ENCODE results near the gene FBXW4.
A peak's percentile ranks its signal among the peaks of the same experiment; 100 is the strongest.
"Not testable (repeated sequence)": the region's sequence is repeated elsewhere in the genome, so short reads cannot be mapped to it uniquely, and the experiment has no call there.

Gene FBXW4

GRCh38 chr10:101601541-101601940 is 93.4 kb downstream of the FBXW4 start:
- no peaks in the 10 kb centered on the region for H3K4me1 Mint-ChIP-seq
- H3K36me3 Mint-ChIP-seq = peaks cover 1% of the 10 kb centered on the region
- no peaks in the 10 kb centered on the region for H3K27me3 Mint-ChIP-seq
- H3K9me3 Mint-ChIP-seq = no peaks in the 10 kb centered on the region
- H3K4me3 Mint-ChIP-seq = no peak overlapping the region
- no peak overlapping the region for H3K27ac Mint-ChIP-seq

DNA sequence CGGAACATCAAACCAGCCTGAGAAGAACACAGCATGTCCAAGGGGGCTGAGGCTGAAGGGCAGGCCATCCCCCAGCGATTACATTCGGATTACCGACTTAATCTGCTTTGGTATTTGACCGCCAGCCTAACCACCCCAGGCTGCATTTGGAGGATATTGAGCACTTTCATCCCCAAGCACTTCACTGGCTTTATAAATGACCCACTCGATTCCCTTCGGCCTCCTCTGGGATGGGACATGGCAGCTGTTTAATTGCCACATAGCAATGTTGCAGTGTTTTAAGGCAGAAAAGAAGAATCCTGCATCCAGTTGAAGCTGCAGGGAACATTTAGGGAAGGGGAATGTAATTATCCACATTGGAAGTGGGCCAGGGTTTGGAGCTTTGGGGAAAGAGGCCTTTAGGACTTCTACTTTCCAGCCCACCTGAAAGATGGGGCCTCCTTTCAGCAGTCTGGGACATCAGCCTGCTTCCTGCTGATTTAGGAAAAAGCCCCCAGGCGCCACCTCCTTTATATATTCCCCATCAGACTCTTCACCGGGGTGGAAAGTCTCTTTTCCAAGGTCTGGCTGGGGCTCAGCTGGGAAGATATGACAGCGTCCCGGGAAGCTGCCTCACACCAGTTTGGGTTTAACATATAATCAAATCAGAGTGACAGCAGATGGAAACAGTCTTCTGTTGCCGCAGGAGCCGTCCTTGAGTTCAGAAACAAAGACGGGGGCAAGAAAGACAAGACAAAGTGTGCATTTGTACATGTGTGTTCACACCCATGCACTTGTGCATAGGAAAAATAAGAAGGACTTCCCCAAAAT is 97.7 kb downstream of the FBXW4 start:
- no peaks in the 10 kb centered on the region for H3K4me1 Mint-ChIP-seq
- H3K27me3 Mint-ChIP-seq = no peaks in the 10 kb centered on the region
- H3K4me3 Mint-ChIP-seq = no peak overlapping the region
- no peaks in the 10 kb centered on the region for H3K9me3 Mint-ChIP-seq
- H3K27ac Mint-ChIP-seq = no peak overlapping the region
- no peaks in the 10 kb centered on the region for H3K36me3 Mint-ChIP-seq

DNA sequence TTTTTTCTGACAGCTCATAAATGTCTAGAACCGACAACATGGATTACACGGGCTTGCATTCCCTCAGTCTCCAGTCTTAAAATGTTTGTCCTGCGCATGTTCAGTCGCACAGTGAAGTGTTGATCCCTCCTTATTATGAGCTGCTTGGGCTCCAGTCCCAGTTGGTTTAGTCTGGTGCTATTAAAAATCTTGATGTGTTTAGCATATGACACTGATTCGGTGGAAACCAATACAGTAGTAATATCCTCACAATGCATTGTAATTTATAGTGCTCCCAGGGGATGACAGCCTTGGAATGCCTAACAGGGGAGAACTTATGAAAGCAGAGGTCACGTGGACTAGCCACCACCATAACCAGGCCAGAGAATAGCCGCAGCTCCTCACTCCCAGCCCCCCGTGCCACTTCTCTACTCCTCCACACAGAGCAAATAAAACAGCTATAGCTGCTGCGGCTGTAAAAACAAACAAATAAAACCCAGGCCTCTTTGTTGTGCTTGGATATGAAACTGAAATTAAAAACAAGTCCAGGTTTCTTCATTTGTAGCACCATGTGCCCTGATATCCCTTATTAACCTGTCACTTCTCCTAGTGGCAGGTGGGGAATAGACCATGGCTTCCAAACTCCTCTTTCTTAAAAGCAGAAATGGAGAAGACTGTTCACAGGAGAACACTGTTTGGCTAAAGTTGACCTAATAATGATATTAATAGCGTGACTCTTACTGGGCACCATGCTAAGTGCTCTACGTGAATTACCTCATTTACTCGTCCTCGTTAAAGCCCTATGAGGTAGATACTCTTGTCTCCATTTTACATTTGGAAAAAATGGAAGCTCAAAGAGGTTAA is 99.2 kb downstream of the FBXW4 start:
- Mint-ChIP-seq H3K27me3 (no peaks in the 10 kb centered on the region), H3K9me3 (no peaks in the 10 kb centered on the region), H3K27ac (no peak overlapping the region), H3K36me3 (no peaks in the 10 kb centered on the region), H3K4me1 (no peaks in the 10 kb centered on the region), H3K4me3 (no peak overlapping the region)

- H3K4me3 Mint-ChIP-seq, H3K9me3 Mint-ChIP-seq, H3K27me3 Mint-ChIP-seq, H3K4me1 Mint-ChIP-seq, H3K36me3 Mint-ChIP-seq, H3K27ac Mint-ChIP-seq: not testable (repeated sequence)
Observed at GRCh38 chr10:101593331-101593730, 101.6 kb downstream of the FBXW4 start.

DNA sequence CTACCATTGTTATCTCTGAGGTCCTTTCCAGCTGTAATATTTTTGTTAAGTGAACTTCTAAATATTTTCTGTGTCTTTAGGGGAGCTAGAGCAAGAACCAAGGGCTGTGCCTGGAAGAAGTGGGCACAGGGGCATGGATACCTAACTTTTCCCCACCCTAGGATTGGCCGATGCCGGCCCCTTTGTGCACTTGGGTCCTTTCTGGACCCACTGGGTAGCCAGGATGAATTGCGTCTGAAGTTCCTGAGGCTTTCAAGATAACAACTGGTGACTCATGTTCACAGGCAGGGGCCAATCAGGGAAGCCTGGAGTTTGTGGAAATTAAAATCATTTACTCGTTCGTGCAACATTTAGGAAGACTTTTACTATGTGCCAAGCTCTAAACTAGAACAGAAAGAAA is 106.1 kb downstream of the FBXW4 start:
- H3K9me3 Mint-ChIP-seq = no peaks in the 10 kb centered on the region
- no peaks in the 10 kb centered on the region for H3K27me3 Mint-ChIP-seq
- peaks cover 31% of the 10 kb centered on the region for H3K4me1 Mint-ChIP-seq
- no peaks in the 10 kb centered on the region for H3K36me3 Mint-ChIP-seq
- no peak overlapping the region for H3K27ac Mint-ChIP-seq
- H3K4me3 Mint-ChIP-seq = peak overlapping the region; percentile 95

GRCh38 chr10:101587725-101588653 is 107.0 kb downstream of the FBXW4 start, which contains the start of the genes DPCD and POLL:
Gene DPCD (plus strand): TSS chr10:101588321. CDS start chr10:101588337, 16 bp downstream.
Gene POLL (minus strand): TSS chr10:101588257. CDS start chr10:101587360, 897 bp downstream.
- Mint-ChIP-seq H3K27ac (peak within 1 kb of the TSS; percentile 89), H3K9me3 (no peaks in the 10 kb centered on the region), H3K36me3 (no peaks in the 10 kb centered on the region), H3K27me3 (no peaks in the 10 kb centered on the region), H3K4me1 (peaks cover 31% of the 10 kb centered on the region), H3K4me3 (peak within 1 kb of the TSS; percentile 95)

- Mint-ChIP-seq H3K36me3 (no peaks in the 10 kb centered on the region), H3K27me3 (no peaks in the 10 kb centered on the region), H3K4me3 (no peak overlapping the region), H3K27ac (no peak overlapping the region), H3K9me3 (no peaks in the 10 kb centered on the region), H3K4me1 (peaks cover 31% of the 10 kb centered on the region)
Observed at GRCh38 chr10:101585841-101586240, 109.1 kb downstream of the FBXW4 start.

DNA sequence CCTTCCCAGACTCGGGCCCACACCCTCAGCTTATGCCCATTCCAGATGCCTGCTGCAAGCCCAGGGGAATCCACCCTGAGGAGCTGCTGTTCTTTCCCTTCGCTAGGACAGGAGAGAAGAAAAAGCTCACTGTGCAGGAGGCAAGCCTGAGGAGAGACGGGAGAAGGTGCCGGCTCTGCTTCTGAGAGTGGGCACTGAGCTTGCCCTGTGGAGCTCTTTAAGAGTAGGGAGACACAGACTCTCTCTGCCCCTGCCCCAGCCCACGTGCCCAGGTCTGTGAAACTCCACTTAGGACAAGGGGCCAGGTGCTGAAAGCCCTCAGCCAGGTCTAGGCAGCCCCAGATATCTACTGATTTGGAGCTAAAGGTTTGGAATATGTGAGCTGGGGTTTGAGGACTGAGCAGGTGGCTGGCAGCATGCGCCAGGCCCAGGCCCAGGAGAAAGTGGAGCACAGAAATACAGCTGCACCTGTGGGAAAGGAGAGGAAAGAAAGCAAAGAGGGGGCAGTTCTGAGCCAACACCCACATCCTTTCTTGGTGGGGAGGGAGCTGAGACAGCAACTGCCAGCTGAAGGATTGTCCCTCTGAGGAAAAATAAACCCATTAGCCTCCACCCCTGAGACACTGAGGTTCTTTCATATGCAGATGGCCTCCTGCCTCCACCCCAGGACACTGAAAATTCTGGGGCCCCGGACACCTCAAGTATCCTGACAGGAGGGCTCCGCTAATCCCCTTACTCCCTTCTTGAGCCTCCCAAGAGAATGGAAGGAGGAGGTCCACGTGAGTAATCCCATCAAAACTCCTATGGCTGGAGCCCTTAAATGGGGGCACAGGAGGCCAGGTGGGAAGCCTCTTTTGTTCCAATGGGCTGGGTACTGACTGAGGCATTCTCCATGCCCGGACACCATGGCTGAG is 114.2 kb downstream of the FBXW4 start:
- Mint-ChIP-seq H3K4me3 (no peak overlapping the region), H3K9me3 (no peaks in the 10 kb centered on the region), H3K36me3 (no peaks in the 10 kb centered on the region), H3K27me3 (no peaks in the 10 kb centered on the region), H3K27ac (no peak overlapping the region), H3K4me1 (peaks cover 11% of the 10 kb centered on the region)

DNA sequence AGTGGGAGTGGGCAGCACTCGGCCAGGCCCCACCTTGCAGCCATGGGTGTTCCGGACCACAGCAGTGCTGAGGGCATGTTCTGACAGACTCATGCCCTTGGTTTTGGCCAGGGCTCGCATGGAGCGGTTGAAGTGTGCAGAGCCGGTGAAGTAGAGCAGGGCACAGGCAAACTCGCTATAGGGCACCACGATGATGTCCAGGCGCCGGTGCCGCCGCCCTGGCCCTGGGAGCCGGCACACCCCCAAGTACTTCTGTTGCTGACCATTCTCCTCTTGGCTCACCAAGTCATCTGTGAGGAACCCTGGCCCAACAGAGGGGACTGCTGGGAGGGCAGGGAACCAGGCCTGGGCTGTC is 115.5 kb downstream of the FBXW4 start:
- Mint-ChIP-seq H3K4me1 (peaks cover 3% of the 10 kb centered on the region), H3K27me3 (no peaks in the 10 kb centered on the region), H3K4me3 (no peak overlapping the region), H3K36me3 (no peaks in the 10 kb centered on the region), H3K27ac (no peak overlapping the region), H3K9me3 (no peaks in the 10 kb centered on the region)

DNA sequence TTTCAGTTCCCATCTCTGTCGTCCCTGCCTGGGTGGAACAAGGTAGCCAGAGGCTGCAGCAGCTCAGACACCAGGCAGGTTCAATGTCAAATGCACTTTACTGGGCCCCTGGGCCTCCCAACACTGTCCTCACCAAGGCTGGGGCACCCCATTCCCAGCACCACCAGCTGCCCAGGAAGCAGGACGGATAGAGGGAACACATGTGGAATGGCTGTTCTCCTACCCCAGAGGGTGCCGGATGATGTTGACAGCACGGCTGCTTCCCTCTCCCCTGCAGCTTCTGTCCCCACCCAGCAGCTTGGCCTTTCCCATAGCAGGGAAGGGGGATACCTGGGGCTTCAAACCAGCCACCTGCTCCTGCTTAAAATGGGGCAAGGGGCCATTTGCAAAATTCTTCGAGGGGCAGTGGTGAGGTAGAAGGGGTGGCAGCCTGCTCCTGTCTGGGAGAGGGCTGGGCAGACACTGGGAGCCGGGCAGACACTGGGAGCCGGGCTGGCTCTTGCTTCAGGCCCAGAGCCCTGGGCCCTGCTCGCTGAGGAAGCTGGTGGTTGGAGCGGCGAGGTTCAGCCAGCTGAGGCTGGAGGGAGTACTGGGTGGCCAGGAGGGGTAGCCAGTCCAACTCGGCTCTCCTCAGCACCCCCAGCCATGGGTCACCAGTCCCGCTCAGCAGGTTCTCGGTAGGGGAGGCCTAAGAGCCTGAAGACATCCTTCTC is 116.0 kb downstream of the FBXW4 start:
- no peak overlapping the region for H3K27ac Mint-ChIP-seq
- H3K36me3 Mint-ChIP-seq = no peaks in the 10 kb centered on the region
- no peaks in the 10 kb centered on the region for H3K27me3 Mint-ChIP-seq
- H3K4me1 Mint-ChIP-seq = no peaks in the 10 kb centered on the region
- H3K4me3 Mint-ChIP-seq = no peak overlapping the region
- H3K9me3 Mint-ChIP-seq = no peaks in the 10 kb centered on the region

GRCh38 chr10:101578192-101578591 is 116.8 kb downstream of the FBXW4 start:
- Mint-ChIP-seq H3K4me3 (no peak overlapping the region), H3K9me3 (no peaks in the 10 kb centered on the region), H3K36me3 (no peaks in the 10 kb centered on the region), H3K27ac (no peak overlapping the region), H3K4me1 (no peaks in the 10 kb centered on the region), H3K27me3 (no peaks in the 10 kb centered on the region)

GRCh38 chr10:101577121-101577871 is 117.7 kb downstream of the FBXW4 start:
- no peak overlapping the region for H3K4me3 Mint-ChIP-seq
- H3K4me1 Mint-ChIP-seq = no peaks in the 10 kb centered on the region
- no peaks in the 10 kb centered on the region for H3K9me3 Mint-ChIP-seq
- H3K36me3 Mint-ChIP-seq = no peaks in the 10 kb centered on the region
- no peaks in the 10 kb centered on the region for H3K27me3 Mint-ChIP-seq
- no peak overlapping the region for H3K27ac Mint-ChIP-seq

GRCh38 chr10:101576211-101576863 is 118.6 kb downstream of the FBXW4 start:
- H3K36me3 Mint-ChIP-seq = no peaks in the 10 kb centered on the region
- H3K27ac Mint-ChIP-seq = no peak overlapping the region
- H3K4me1 Mint-ChIP-seq = no peaks in the 10 kb centered on the region
- no peaks in the 10 kb centered on the region for H3K9me3 Mint-ChIP-seq
- no peak overlapping the region for H3K4me3 Mint-ChIP-seq
- no peaks in the 10 kb centered on the region for H3K27me3 Mint-ChIP-seq
